ENCODE measurements around the gene RABIF.
"Not testable (repeated sequence)": the region's sequence is repeated elsewhere in the genome, so short reads cannot be mapped to it uniquely, and the experiment has no call there.

The RABIF gene

DNA sequence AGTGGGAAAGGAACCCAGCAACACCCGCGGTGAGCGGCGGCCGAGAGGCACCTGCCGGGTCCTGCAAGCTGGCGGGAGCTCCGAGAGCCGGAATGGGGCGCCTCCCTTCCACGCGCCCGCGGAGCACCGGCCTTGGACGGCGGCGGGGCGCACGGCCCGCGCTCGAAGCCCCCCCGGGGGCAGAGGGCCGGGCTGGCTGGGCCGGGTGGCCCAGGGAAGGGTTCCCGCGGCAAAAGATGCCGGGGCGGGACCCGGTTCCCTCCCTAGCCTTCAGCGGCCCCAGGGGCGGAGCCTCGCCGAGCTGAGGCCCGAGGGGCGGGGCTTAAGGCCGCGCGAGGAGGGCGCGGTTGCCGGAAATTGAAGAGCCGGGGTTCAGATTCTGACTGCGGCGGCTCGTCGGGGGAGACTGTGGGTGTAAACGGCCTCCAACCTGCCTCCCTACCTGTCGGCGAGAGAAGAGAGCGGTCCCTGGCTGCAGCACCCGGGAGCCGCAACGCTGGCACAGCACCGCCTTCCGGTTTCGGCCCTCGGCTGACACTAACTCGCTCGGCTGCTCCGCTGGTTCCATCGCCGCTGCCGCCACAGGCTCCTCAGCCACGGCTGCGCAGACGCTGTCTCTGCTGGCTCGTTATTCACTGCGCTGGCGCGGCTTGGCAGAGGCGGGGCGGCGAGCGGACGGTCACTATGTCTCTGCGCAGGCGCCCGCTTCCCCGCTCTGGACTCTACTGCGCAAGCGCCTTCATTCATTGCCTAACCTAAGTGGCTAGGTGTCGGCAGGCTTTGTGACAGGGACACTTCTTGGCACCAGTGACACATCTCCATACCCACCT is at the start of gene RABIF:
Gene RABIF (minus strand): TSS at position 619 of the 830 bp plus-strand sequence. CDS start 51 bp downstream, at position 568.
- peak; percentile 100 for DNase-seq (ENCODE audit: extremely low spot score)
- ChIA-PET POLR2A (interaction anchor here (1.0 to 1.5 kb wide), 8 partner anchors 10 to 137 kb away, joined by 4 to 7 read pairs (median 6); partner anchors contain the start of genes KLHL12, PPFIA4 and TMEM183A), CTCF (no interaction called here)
- TF ChIP-seq ELF4 (IDR thresholded peaks at IDR 0.05), result peak; percentile 79
- TF ChIP-seq LEF1 (IDR thresholded peaks at IDR 0.05; ENCODE audit: borderline replicate concordance), result 0 out of 2 replicates have a peak, but pooled peaks have one; percentile 36
- no peak for TF ChIP-seq BHLHE40 (IDR thresholded peaks at IDR 0.05; ENCODE audit: borderline replicate concordance)
- TF ChIP-seq NFRKB (IDR thresholded peaks at IDR 0.05), result no peak
- TF ChIP-seq SP1 (IDR thresholded peaks at IDR 0.05), result no peak
- TF ChIP-seq L3MBTL2 (conservative IDR thresholded peaks at IDR 0.05), result no peak
- TF ChIP-seq FOXM1 (IDR thresholded peaks at IDR 0.05; ENCODE audit: borderline replicate concordance), result peak; percentile 34; the same call in 1 of the 2 replicates
- TF ChIP-seq FOXA1 (IDR thresholded peaks at IDR 0.05), result no peak
- peak; percentile 74; the same call in 1 of the 2 replicates for TF ChIP-seq HDGF (IDR thresholded peaks at IDR 0.05; ENCODE audit: borderline replicate concordance)
- TF ChIP-seq PKNOX1 (IDR thresholded peaks at IDR 0.05), result peak; percentile 45

- POLR2A ChIA-PET, result interaction anchor here (1.1 kb wide), 1 partner anchor 11 kb away, joined by 3 read pairs; the partner anchor contains the start of gene KLHL12
- no peak for DNase-seq (ENCODE audit: extremely low spot score)
- CTCF ChIA-PET, result no interaction called here
- TF ChIP-seq FOXA1 (IDR thresholded peaks at IDR 0.05) (no peak), L3MBTL2 (conservative IDR thresholded peaks at IDR 0.05) (no peak), SP1 (IDR thresholded peaks at IDR 0.05) (no peak), PKNOX1 (IDR thresholded peaks at IDR 0.05) (no peak), FOXM1 (IDR thresholded peaks at IDR 0.05; ENCODE audit: borderline replicate concordance) (no peak), HDGF (IDR thresholded peaks at IDR 0.05; ENCODE audit: borderline replicate concordance) (no peak), LEF1 (IDR thresholded peaks at IDR 0.05; ENCODE audit: borderline replicate concordance) (no peak), NFRKB (IDR thresholded peaks at IDR 0.05) (no peak), BHLHE40 (IDR thresholded peaks at IDR 0.05; ENCODE audit: borderline replicate concordance) (no peak), TARDBP (IDR thresholded peaks at IDR 0.05) (no peak), SUZ12 (IDR thresholded peaks at IDR 0.05) (no peak), ARNT (IDR thresholded peaks at IDR 0.05) (no peak), ZNF384 (IDR thresholded peaks at IDR 0.05) (no peak), ELF4 (IDR thresholded peaks at IDR 0.05) (no peak), FOXK2 (IDR thresholded peaks at IDR 0.05) (no peak), CTBP1 (IDR thresholded peaks at IDR 0.05; ENCODE audit: borderline replicate concordance) (no peak)
Measured at GRCh38 chr1:202938287-202938925, 49.5 kb upstream of the RABIF start.

DNA sequence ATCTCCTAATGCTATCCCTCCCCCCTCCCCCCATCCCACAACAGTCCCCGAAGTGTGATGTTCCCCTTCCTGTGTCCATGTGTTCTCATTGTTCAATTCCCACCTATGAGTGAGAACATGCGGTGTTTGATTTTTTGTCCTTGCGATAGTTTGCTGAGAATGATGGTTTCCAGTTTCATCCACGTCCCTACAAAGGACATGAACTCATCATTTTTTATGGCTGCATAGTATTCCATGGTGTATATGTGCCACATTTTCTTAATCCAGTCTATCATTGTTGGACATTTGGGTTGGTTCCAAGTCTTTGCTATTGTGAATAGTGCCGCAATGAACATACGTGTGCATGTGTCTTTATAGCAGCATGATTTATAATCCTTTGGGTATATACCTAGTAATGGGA is 47.5 kb upstream of the RABIF start:
- DNase-seq (ENCODE audit: extremely low spot score); CTCF ChIA-PET; POLR2A ChIA-PET: not testable (repeated sequence)

GRCh38 chr1:202935844-202936243 is 46.9 kb upstream of the RABIF start:
- POLR2A ChIA-PET, result no interaction called here
- TF ChIP-seq L3MBTL2 (conservative IDR thresholded peaks at IDR 0.05), result no peak
- TF ChIP-seq CTBP1 (IDR thresholded peaks at IDR 0.05; ENCODE audit: borderline replicate concordance), result no peak
- TF ChIP-seq SUZ12 (IDR thresholded peaks at IDR 0.05), result no peak
- no peak for TF ChIP-seq SP1 (IDR thresholded peaks at IDR 0.05)
- no peak for TF ChIP-seq NFRKB (IDR thresholded peaks at IDR 0.05)
- no peak for TF ChIP-seq BHLHE40 (IDR thresholded peaks at IDR 0.05; ENCODE audit: borderline replicate concordance)
- TF ChIP-seq ARNT (IDR thresholded peaks at IDR 0.05), result no peak
- no peak for TF ChIP-seq FOXK2 (IDR thresholded peaks at IDR 0.05)
- no peak for TF ChIP-seq LEF1 (IDR thresholded peaks at IDR 0.05; ENCODE audit: borderline replicate concordance)
- no peak for TF ChIP-seq PKNOX1 (IDR thresholded peaks at IDR 0.05)
- TF ChIP-seq HDGF (IDR thresholded peaks at IDR 0.05; ENCODE audit: borderline replicate concordance), result no peak
- TF ChIP-seq FOXA1 (IDR thresholded peaks at IDR 0.05), result no peak
- TF ChIP-seq TARDBP (IDR thresholded peaks at IDR 0.05), result no peak
- TF ChIP-seq FOXM1 (IDR thresholded peaks at IDR 0.05; ENCODE audit: borderline replicate concordance), result no peak
- TF ChIP-seq ELF4 (IDR thresholded peaks at IDR 0.05), result no peak
- TF ChIP-seq ZNF384 (IDR thresholded peaks at IDR 0.05), result no peak
- CTCF ChIA-PET, result no interaction called here
- DNase-seq (ENCODE audit: extremely low spot score), result no peak

DNA sequence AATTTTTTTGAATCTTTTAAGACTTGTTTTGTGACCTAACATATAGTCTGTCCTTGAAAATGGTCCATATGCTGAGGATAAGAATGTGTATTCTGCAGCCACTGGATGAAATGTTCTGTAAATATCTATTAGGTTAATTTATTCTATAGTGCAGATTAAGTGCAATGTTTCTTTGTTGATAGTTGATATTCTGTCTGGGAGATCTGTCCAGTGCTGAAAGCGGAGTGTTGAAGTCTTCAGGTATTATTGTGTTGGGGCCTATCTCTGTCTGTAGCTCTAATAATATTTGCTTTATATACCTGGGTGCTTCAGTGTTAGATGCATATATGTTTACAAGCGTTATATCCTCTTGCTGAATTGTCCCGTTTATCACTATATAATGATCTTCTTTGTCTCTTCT is 45.8 kb upstream of the RABIF start:
- DNase-seq (ENCODE audit: extremely low spot score), result no peak
- CTCF ChIA-PET, result no interaction called here
- no peak for TF ChIP-seq FOXK2 (IDR thresholded peaks at IDR 0.05)
- no peak for TF ChIP-seq HDGF (IDR thresholded peaks at IDR 0.05; ENCODE audit: borderline replicate concordance)
- no peak for TF ChIP-seq NFRKB (IDR thresholded peaks at IDR 0.05)
- no peak for TF ChIP-seq PKNOX1 (IDR thresholded peaks at IDR 0.05)
- no peak for TF ChIP-seq SUZ12 (IDR thresholded peaks at IDR 0.05)
- TF ChIP-seq FOXM1 (IDR thresholded peaks at IDR 0.05; ENCODE audit: borderline replicate concordance), result no peak
- TF ChIP-seq ZNF384 (IDR thresholded peaks at IDR 0.05), result no peak
- no peak for TF ChIP-seq LEF1 (IDR thresholded peaks at IDR 0.05; ENCODE audit: borderline replicate concordance)
- TF ChIP-seq TARDBP (IDR thresholded peaks at IDR 0.05), result no peak
- POLR2A ChIA-PET, result no interaction called here
